ENCODE data around the gene SUSD5. TPM values are rescaled to one million over a fixed set of nuclear protein-coding genes. Genes with fewer than 3 reads are reported as not detected.
"Not testable (repeated sequence)": the region's sequence is repeated elsewhere in the genome, so short reads cannot be mapped to it uniquely, and the experiment has no call there.

SUSD5 gene
- polyA plus RNA-seq, 1 of the 3 experiments (the other 2 are of a cell fraction), result 1.2 TPM

GRCh38 chr3:33139996-33140395 lies 78.6 kb downstream of the SUSD5 start:
- Histone ChIP-seq H3K9me3 (no peaks in the 10 kb centered on the region), H3K36me3 (replicated peaks in 1 of 2; ENCODE audit: control insufficient read depth in 1 of 2, insufficient read depth in 2 of 2, low read length in 1 of 2) (peaks cover 47 to 58% of the 10 kb centered on the region in 2 experiments), H3K79me2 (ENCODE audit: insufficient read depth) (peaks cover 6% of the 10 kb centered on the region; the same call in 1 of the 2 replicates), H4K20me1 (ENCODE audit: insufficient read depth) (no peaks in the 10 kb centered on the region), H3K9ac (no peak overlapping the region), H3K4me3 (ENCODE audit: low read depth in 2 of 2, low read length in 1 of 2) (no peak overlapping the region), H3K4me2 (no peak overlapping the region), H3K9me2 (no peaks in the 10 kb centered on the region), H3K27ac (ENCODE audit: low read depth in 2 of 2, low read length in 1 of 2) (no peak overlapping the region), H3K27me3 (ENCODE audit: insufficient read depth) (no peaks in the 10 kb centered on the region), H3K4me1 (ENCODE audit: control insufficient read depth in 1 of 2, insufficient read depth in 2 of 2, low read depth in 1 of 2, low read length in 1 of 2) (no peaks in the 10 kb centered on the region), H2AFZ (ENCODE audit: low read depth) (no peak overlapping the region), H3F3A (replicated peaks; ENCODE audit: insufficient read depth) (no peaks in the 10 kb centered on the region)
- CTCF ChIA-PET, result interaction anchor here (1.2 to 2.7 kb wide), 3 partner anchors 9 to 233 kb away, joined by 4 to 17 read pairs (median 13); no protein-coding TSS in a partner anchor
- no peak for DNase-seq
- 87% methylated on average over 2 of the region's 2 CpGs for WGBS (ENCODE audit: low lambda C conversion rate)
- POLR2A ChIA-PET, result no interaction called here
- TF ChIP-seq MEF2A (IDR thresholded peaks at IDR 0.05; ENCODE audit: borderline replicate concordance, low read depth), result no peak
- TF ChIP-seq GATA2 (CRISPR knock-in tag; IDR thresholded peaks at IDR 0.05), result no peak
- no peak for TF ChIP-seq RAD21 (IDR thresholded peaks at IDR 0.05; ENCODE audit: low read length)
- no peak for TF ChIP-seq MAX (IDR thresholded peaks at IDR 0.05; ENCODE audit: low read depth)
- no peak for TF ChIP-seq GABPA (IDR thresholded peaks at IDR 0.05; ENCODE audit: low read depth)
- no peak for TF ChIP-seq SIN3A (IDR thresholded peaks at IDR 0.05; ENCODE audit: borderline replicate concordance, low read depth, low read length)
- no peak for TF ChIP-seq POLR2AphosphoS5 (IDR thresholded peaks at IDR 0.05; ENCODE audit: low read depth, low read length)

- peaks cover 55 to 63% of the 10 kb centered on the region in 2 experiments for H3K36me3 ChIP-seq (replicated peaks in 1 of 2; ENCODE audit: control insufficient read depth in 1 of 2, insufficient read depth in 2 of 2, low read length in 1 of 2)
Observed at GRCh38 chr3:33139006-33139623, 79.5 kb downstream of the SUSD5 start.

GRCh38 chr3:33137691-33138090 lies 80.9 kb downstream of the SUSD5 start:
- WGBS (ENCODE audit: low lambda C conversion rate), result 91% methylated on average over 1 of the region's 1 CpG
- Histone ChIP-seq H3F3A (replicated peaks; ENCODE audit: insufficient read depth) (peaks cover 4% of the 10 kb centered on the region), H3K4me3 (ENCODE audit: low read depth in 2 of 2, low read length in 1 of 2) (no peak overlapping the region), H2AFZ (ENCODE audit: low read depth) (no peak overlapping the region), H3K4me1 (ENCODE audit: control insufficient read depth in 1 of 2, insufficient read depth in 2 of 2, low read depth in 1 of 2, low read length in 1 of 2) (no peaks in the 10 kb centered on the region), H3K9ac (no peak overlapping the region), H3K79me2 (ENCODE audit: insufficient read depth) (peaks cover 8% of the 10 kb centered on the region; the same call in 1 of the 2 replicates), H3K27me3 (ENCODE audit: insufficient read depth) (no peaks in the 10 kb centered on the region), H3K4me2 (no peak overlapping the region), H4K20me1 (ENCODE audit: insufficient read depth) (no peaks in the 10 kb centered on the region), H3K9me2 (no peaks in the 10 kb centered on the region), H3K27ac (ENCODE audit: low read depth in 2 of 2, low read length in 1 of 2) (no peak overlapping the region), H3K9me3 (no peaks in the 10 kb centered on the region), H3K36me3 (replicated peaks in 1 of 2; ENCODE audit: control insufficient read depth in 1 of 2, insufficient read depth in 2 of 2, low read length in 1 of 2) (peaks cover 50 to 61% of the 10 kb centered on the region in 2 experiments)
- POLR2A ChIA-PET, result no interaction called here
- CTCF ChIA-PET, result interaction anchor here (2.1 kb wide), 1 partner anchor 235 kb away, joined by 8 read pairs; no protein-coding TSS in a partner anchor
- no peak for DNase-seq
- TF ChIP-seq TAF1 (IDR thresholded peaks at IDR 0.05; ENCODE audit: borderline replicate concordance, low read depth, low read length) (no peak), IRF3 (IDR thresholded peaks at IDR 0.05; ENCODE audit: low read depth, low read length) (no peak), POLR2AphosphoS5 (IDR thresholded peaks at IDR 0.05; ENCODE audit: low read depth, low read length) (no peak), TEAD4 (IDR thresholded peaks at IDR 0.05; ENCODE audit: borderline replicate concordance, insufficient read depth) (no peak), RCOR1 (IDR thresholded peaks at IDR 0.05; ENCODE audit: low read length) (no peak), JUND (IDR thresholded peaks at IDR 0.05) (no peak), FOSL2 (IDR thresholded peaks at IDR 0.05; ENCODE audit: borderline replicate concordance, low read depth) (no peak), MAX (IDR thresholded peaks at IDR 0.05; ENCODE audit: low read depth) (no peak), USF2 (IDR thresholded peaks at IDR 0.05; ENCODE audit: borderline replicate concordance, low read depth, low read length) (no peak), MXI1 (IDR thresholded peaks at IDR 0.05; ENCODE audit: low read depth, low read length) (no peak), RFX5 (IDR thresholded peaks at IDR 0.05; ENCODE audit: low read length) (no peak), EZH2phosphoT487 (IDR thresholded peaks at IDR 0.05; ENCODE audit: borderline replicate concordance, low read depth) (no peak)

More at GRCh38 chr3:33139006-33139623, 79.5 kb downstream of the SUSD5 start:
- H3K9ac ChIP-seq; H3K27ac ChIP-seq (ENCODE audit: low read depth in 2 of 2, low read length in 1 of 2); POLR2A ChIA-PET; H3F3A ChIP-seq (replicated peaks; ENCODE audit: insufficient read depth); H3K4me1 ChIP-seq (ENCODE audit: control insufficient read depth in 1 of 2, insufficient read depth in 2 of 2, low read depth in 1 of 2, low read length in 1 of 2); H2AFZ ChIP-seq (ENCODE audit: low read depth); H3K9me2 ChIP-seq; H3K4me2 ChIP-seq; H3K27me3 ChIP-seq (ENCODE audit: insufficient read depth); H3K9me3 ChIP-seq; H3K79me2 ChIP-seq (ENCODE audit: insufficient read depth); DNase-seq; H4K20me1 ChIP-seq (ENCODE audit: insufficient read depth); H3K4me3 ChIP-seq (ENCODE audit: low read depth in 2 of 2, low read length in 1 of 2): not testable (repeated sequence)
- CTCF ChIA-PET, result interaction anchor here (2.1 to 2.5 kb wide), 2 partner anchors 8 to 233 kb away, joined by 8 to 17 read pairs; no protein-coding TSS in a partner anchor
- WGBS (ENCODE audit: low lambda C conversion rate), result 96% methylated on average over 8 of the region's 8 CpGs

All from SK-N-SH (cell line).